SU-DHL-6 (cell line): ENCODE measurements around the gene GNB5.

Experiments used
- H2AFZ ChIP-seq: fragments of 200-600 bp; sonication (generic); 2 replicates; pipeline ENCODE4 v1.6.1; 2014; ENCODE audit warnings: low read depth, mild to moderate bottlenecking, moderate library complexity, mixed read lengths, antibody characterized with exemption, low read length; ENCODE audit not compliant: severe bottlenecking
- H3F3A ChIP-seq: fragments of 200-600 bp; shearing (Covaris generic); 2 replicates; pipeline ENCODE4 v1.6.0; 2016; ENCODE audit warnings: antibody characterized with exemption, mild to moderate bottlenecking; ENCODE audit not compliant: insufficient read depth
- H3K27ac ChIP-seq: fragments of 200-600 bp; sonication (generic); 2 replicates; pipeline ENCODE4 v1.5.1; 2016; ENCODE audit warnings: low read depth, mild to moderate bottlenecking, low read length, moderate library complexity, mixed read lengths
- H3K27me3 ChIP-seq: fragments of 200-600 bp; sonication (generic), shearing (Covaris generic); 2 replicates; pipeline ENCODE4 v1.6.0; 2014; ENCODE audit warnings: mild to moderate bottlenecking, low read length
- H3K36me3 ChIP-seq: fragments of 200-600 bp; sonication (generic); 2 replicates; pipeline ENCODE4 v1.6.1; 2014; ENCODE audit warnings: mild to moderate bottlenecking, low read length, mixed read lengths
- H3K4me2 ChIP-seq: fragments of 300-600, 200-600 bp; shearing (Covaris generic), sonication (generic); 2 replicates; pipeline ENCODE4 v1.6.0; 2014; ENCODE audit warnings: low read length, low read depth, mild to moderate bottlenecking; ENCODE audit not compliant: poor library complexity, severe bottlenecking
- H3K4me3 ChIP-seq: fragments of 200-600 bp; sonication (generic); 2 replicates; pipeline ENCODE4 v1.5.1; 2014; ENCODE audit warnings: antibody characterized with exemption, low read length, mild to moderate bottlenecking, mixed read lengths; ENCODE audit not compliant: insufficient read depth, poor library complexity, severe bottlenecking
- H3K79me2 ChIP-seq: fragments of 200-600 bp; sonication (generic); 2 replicates; pipeline ENCODE4 v1.6.1; 2014; ENCODE audit warnings: mild to moderate bottlenecking, low read length, moderate library complexity; ENCODE audit not compliant: insufficient read depth
- H3K9ac ChIP-seq: fragments of 200-600 bp; sonication (generic); 2 replicates; pipeline ENCODE4 v1.7.0; 2014; ENCODE audit warnings: mild to moderate bottlenecking, low read length
- H3K9me2 ChIP-seq: fragments of 200-600 bp; sonication (generic); replicated peaks from 2 replicates; pipeline ENCODE4 v1.6.1; 2014; ENCODE audit warnings: low read length; ENCODE audit not compliant: insufficient read depth
- H3K9me3 ChIP-seq: fragments of 200-600 bp; sonication (generic); 2 replicates; pipeline ENCODE4 v1.6.1; 2014; ENCODE audit warnings: low read length, mixed read lengths; ENCODE audit not compliant: insufficient read depth
- H4K20me1 ChIP-seq: fragments of 200-600 bp; sonication (generic); 2 replicates; pipeline ENCODE4 v1.6.1; 2014; ENCODE audit warnings: low read depth, mild to moderate bottlenecking, antibody characterized with exemption, low read length, moderate library complexity, mixed read lengths
- EZH2phosphoT487 ChIP-seq: fragments of 200-600 bp; sonication (generic), shearing (Covaris generic); conservative IDR thresholded peaks from 2 replicates; pipeline ENCODE4 v1.6.1; 2018; ENCODE audit warnings: mild to moderate bottlenecking, antibody characterized with exemption, low read length, moderate library complexity, mixed read lengths
- TF ChIP-seq, protein P1 (sequence below): fragments of 200-600 bp; sonication (generic); IDR thresholded peaks from one replicate; pipeline ENCODE4 v1.5.1; 2017; ENCODE audit warnings: antibody characterized with exemption, mild to moderate bottlenecking, low read length, moderate library complexity; ENCODE audit not compliant: insufficient read depth, poor library complexity, severe bottlenecking

Gene GNB5

DNA sequence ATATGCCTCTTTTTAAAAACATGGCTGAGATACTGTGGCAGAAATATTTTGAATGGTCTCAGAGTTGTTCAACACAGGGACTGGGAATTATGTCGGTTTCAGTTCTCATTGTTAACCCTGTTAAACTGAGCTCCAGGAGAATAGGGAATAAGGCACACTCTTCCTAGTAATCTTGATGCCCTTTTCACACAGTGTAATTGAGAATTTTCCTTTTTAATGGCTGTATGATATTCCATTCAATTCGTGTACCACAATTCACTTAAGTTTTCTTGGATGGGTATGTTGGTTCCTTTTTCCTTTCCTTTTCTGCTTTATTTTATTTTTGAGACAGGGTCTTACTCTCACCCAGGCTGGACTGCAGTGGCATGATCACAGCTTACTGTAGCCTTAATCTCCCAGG lies 44.9 kb downstream of the GNB5 start:
- H2AFZ ChIP-seq = no peak overlapping the region
- no peak overlapping the region for H3K9ac ChIP-seq

DNA sequence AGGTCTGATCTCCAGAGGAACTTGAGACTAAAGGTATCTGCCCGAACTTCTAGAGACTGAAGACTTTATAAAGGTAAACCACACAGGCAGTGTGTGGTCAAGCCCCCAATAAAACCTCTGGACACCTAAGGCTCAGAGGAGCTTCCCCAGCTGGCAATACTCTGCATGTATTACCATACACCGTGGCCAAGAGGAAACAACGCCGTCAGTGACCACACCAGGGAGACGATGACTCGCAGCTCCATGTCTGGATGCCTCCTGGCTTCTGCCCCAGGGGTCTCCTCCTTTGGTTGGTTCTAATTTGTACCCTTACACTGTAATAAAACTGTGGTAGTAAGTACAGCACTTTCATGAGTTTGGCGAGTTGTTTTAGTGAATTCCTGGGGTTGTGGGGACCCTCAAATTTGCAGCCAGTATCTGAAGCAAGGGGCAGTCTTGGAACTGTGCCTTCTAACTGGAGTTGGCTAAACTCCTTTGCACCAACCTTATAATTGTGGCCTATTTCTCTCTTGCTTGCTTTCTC lies 46.5 kb downstream of the GNB5 start:
- Histone ChIP-seq H3K4me2 (no peak overlapping the region), H3K27me3 (no peaks in the 10 kb centered on the region), H3F3A (0 out of 2 replicates have a peak, but pooled peaks cover 7% of the 10 kb centered on the region), H3K27ac (no peak overlapping the region), H3K4me3 (no peak overlapping the region), H2AFZ (no peak overlapping the region), H3K36me3 (peaks cover 11% of the 10 kb centered on the region; the same call in 1 of the 2 replicates), H3K79me2 (no peaks in the 10 kb centered on the region), H3K9me2 (no peaks in the 10 kb centered on the region), H3K9ac (no peak overlapping the region), H3K9me3 (no peaks in the 10 kb centered on the region), H4K20me1 (no peaks in the 10 kb centered on the region)
- TF ChIP-seq, protein P1, sequence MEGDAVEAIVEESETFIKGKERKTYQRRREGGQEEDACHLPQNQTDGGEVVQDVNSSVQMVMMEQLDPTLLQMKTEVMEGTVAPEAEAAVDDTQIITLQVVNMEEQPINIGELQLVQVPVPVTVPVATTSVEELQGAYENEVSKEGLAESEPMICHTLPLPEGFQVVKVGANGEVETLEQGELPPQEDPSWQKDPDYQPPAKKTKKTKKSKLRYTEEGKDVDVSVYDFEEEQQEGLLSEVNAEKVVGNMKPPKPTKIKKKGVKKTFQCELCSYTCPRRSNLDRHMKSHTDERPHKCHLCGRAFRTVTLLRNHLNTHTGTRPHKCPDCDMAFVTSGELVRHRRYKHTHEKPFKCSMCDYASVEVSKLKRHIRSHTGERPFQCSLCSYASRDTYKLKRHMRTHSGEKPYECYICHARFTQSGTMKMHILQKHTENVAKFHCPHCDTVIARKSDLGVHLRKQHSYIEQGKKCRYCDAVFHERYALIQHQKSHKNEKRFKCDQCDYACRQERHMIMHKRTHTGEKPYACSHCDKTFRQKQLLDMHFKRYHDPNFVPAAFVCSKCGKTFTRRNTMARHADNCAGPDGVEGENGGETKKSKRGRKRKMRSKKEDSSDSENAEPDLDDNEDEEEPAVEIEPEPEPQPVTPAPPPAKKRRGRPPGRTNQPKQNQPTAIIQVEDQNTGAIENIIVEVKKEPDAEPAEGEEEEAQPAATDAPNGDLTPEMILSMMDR = no peak
- TF ChIP-seq EZH2phosphoT487 = no peak

More for the DNA sequence above, 44.9 kb downstream of the GNB5 start:
- no peaks in the 10 kb centered on the region for H3K9me2 ChIP-seq
- H3K27ac ChIP-seq = no peak overlapping the region
- H3F3A ChIP-seq = 0 out of 2 replicates have a peak, but pooled peaks cover 4% of the 10 kb centered on the region
- H3K36me3 ChIP-seq = peaks cover 12% of the 10 kb centered on the region; the same call in 1 of the 2 replicates
- no peak for TF ChIP-seq EZH2phosphoT487
- TF ChIP-seq, protein P1 = no peak
- H3K4me2 ChIP-seq = no peak overlapping the region
- H3K9me3 ChIP-seq = no peaks in the 10 kb centered on the region
- H4K20me1 ChIP-seq = no peaks in the 10 kb centered on the region
- no peak overlapping the region for H3K4me3 ChIP-seq
- no peaks in the 10 kb centered on the region for H3K27me3 ChIP-seq
- H3K79me2 ChIP-seq = no peaks in the 10 kb centered on the region

DNA sequence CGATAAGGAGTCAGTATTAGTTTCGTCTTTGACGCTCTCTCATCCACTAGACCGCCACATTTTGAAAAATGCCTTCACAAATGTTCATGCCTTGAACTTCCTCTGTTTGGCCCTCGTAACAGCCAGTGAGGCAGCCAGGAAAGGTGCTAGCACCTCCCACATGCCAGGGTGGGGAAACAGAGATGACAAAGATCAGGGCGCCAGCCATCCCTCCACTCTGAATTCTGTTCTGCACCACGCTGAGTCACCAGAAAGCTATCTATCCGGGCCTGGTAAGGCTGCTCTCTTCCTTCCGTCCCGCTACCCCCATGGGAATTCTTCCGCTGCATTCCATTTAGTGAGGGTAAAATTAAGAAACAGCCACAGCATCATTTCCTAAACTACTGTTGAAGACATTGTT lies 47.3 kb downstream of the GNB5 start:
- H2AFZ ChIP-seq = no peak overlapping the region
- no peak overlapping the region for H3K4me3 ChIP-seq
- H3K9ac ChIP-seq = no peak overlapping the region
- H3K9me2 ChIP-seq = no peaks in the 10 kb centered on the region
- H3K4me2 ChIP-seq = no peak overlapping the region
- H3K27me3 ChIP-seq = no peaks in the 10 kb centered on the region
- peaks cover 9% of the 10 kb centered on the region; the same call in 1 of the 2 replicates for H3K36me3 ChIP-seq
- no peaks in the 10 kb centered on the region for H4K20me1 ChIP-seq
- TF ChIP-seq EZH2phosphoT487 = no peak
- TF ChIP-seq, protein P1 = no peak
- H3K79me2 ChIP-seq = no peaks in the 10 kb centered on the region
- H3F3A ChIP-seq = 0 out of 2 replicates have a peak, but pooled peaks cover 7% of the 10 kb centered on the region
- H3K9me3 ChIP-seq = no peaks in the 10 kb centered on the region
- no peak overlapping the region for H3K27ac ChIP-seq
